NCI-H460 (cell line): ENCODE measurements around the gene TEDC2. TPM values are rescaled to one million over a fixed set of nuclear protein-coding genes. Genes with fewer than 3 reads are reported as not detected.

Experiments
- DNase-seq: peaks from one replicate; pipeline ENCODE4 v3.0.0-alpha.2; 2016; ENCODE audit warnings: low read depth; ENCODE audit errors: extremely low read depth
- total RNA-seq: library from RNA; depleted of rRNA; stranded (reverse); fragments of >200 nt; shearing (Covaris generic); gene quantifications from 2 replicates; pipeline ENCODE4 v1.2.3, GENCODE V29; 2014

Gene TEDC2
- total RNA-seq, 1 experiment from 2014 or later, result 12.5 TPM

GRCh38 chr16:2462031-2462866 lies 2.3 kb downstream of the TEDC2 start:
- DNase-seq, result no peak

- no peak for DNase-seq
Measured at GRCh38 chr16:2464333-2464732, 4.4 kb downstream of the TEDC2 start.

- DNase-seq, result no peak
Measured at GRCh38 chr16:2465653-2466415, 5.9 kb downstream of the TEDC2 start.

GRCh38 chr16:2466667-2467527 lies 7.0 kb downstream of the TEDC2 start:
- DNase-seq, result no peak

- DNase-seq, result peak; percentile 49
Measured at GRCh38 chr16:2467528-2468232, 7.8 kb downstream of the TEDC2 start.

GRCh38 chr16:2468233-2468724 lies 8.4 kb downstream of the TEDC2 start:
- peak; percentile 25 for DNase-seq

GRCh38 chr16:2468725-2469398 lies 9.0 kb downstream of the TEDC2 start:
- no peak for DNase-seq

GRCh38 chr16:2469399-2470233 lies 9.7 kb downstream of the TEDC2 start:
- DNase-seq, result no peak

- DNase-seq, result no peak
Measured at GRCh38 chr16:2470234-2470601, 10.3 kb downstream of the TEDC2 start.

GRCh38 chr16:2470603-2471015 lies 10.7 kb downstream of the TEDC2 start:
- DNase-seq, result no peak

- DNase-seq, result no peak
Measured at GRCh38 chr16:2471016-2471652, 11.2 kb downstream of the TEDC2 start, which contains the start of gene NTN3. Gene NTN3 (plus strand): TSS chr16:2471297. CDS start chr16:2471702, 405 bp downstream.

- DNase-seq, result no peak
Measured at GRCh38 chr16:2471653-2472487, 12.0 kb downstream of the TEDC2 start.

- DNase-seq, result no peak
Measured at GRCh38 chr16:2472488-2472864, 12.6 kb downstream of the TEDC2 start.

GRCh38 chr16:2472885-2473445 lies 13.1 kb downstream of the TEDC2 start:
- DNase-seq, result no peak

GRCh38 chr16:2473446-2473926 lies 13.6 kb downstream of the TEDC2 start:
- DNase-seq, result no peak

GRCh38 chr16:2473999-2474876 lies 14.3 kb downstream of the TEDC2 start:
- DNase-seq, result peak; percentile 38
